Stomach smooth muscle (tissue), 2 donors: Measurements from ENCODE around the gene CPN2.

Experiments used
- H3K27ac ChIP-seq: one replicate; pipeline ENCODE4 v1.7.0; 2013; ENCODE audit warnings: mild to moderate bottlenecking, low read length, inconsistent platforms
- H3K27me3 ChIP-seq, 2 donors: one replicate each; pipeline ENCODE4 v1.7.0; 2013; ENCODE audit warnings: low read length in 2 of 2; ENCODE audit not compliant: insufficient read depth in 2 of 2, control insufficient read depth in 1 of 2
- H3K36me3 ChIP-seq, 2 donors: one replicate each; pipeline ENCODE4 v1.7.0; 2013; ENCODE audit warnings: low read length in 2 of 2; ENCODE audit not compliant: control insufficient read depth in 2 of 2, insufficient read depth in 2 of 2
- H3K4me1 ChIP-seq: one replicate; pipeline ENCODE4 v1.7.0; 2013; ENCODE audit warnings: low read length; ENCODE audit not compliant: control insufficient read depth, insufficient read depth
- H3K4me3 ChIP-seq, 2 donors: one replicate each; pipeline ENCODE4 v1.7.0; 2013; ENCODE audit warnings: low read length in 2 of 2
- H3K9ac ChIP-seq, 2 donors: one replicate each; pipeline ENCODE4 v1.7.0; 2013; ENCODE audit warnings: low read length in 2 of 2, mild to moderate bottlenecking in 1 of 2
- H3K9me3 ChIP-seq, 2 donors: one replicate each; pipeline ENCODE4 v1.7.0; 2013; ENCODE audit warnings: low read length in 2 of 2; ENCODE audit not compliant: control insufficient read depth in 2 of 2
- donor health status: healthy.
- donor health status: Pancreatic carcinoma.

Gene CPN2

GRCh38 chr3:194328942-194329582 is 22.1 kb downstream of the CPN2 start:
- no peaks in the 10 kb centered on the region for H3K36me3 ChIP-seq
- peaks cover 15% of the 10 kb centered on the region for H3K4me1 ChIP-seq

DNA sequence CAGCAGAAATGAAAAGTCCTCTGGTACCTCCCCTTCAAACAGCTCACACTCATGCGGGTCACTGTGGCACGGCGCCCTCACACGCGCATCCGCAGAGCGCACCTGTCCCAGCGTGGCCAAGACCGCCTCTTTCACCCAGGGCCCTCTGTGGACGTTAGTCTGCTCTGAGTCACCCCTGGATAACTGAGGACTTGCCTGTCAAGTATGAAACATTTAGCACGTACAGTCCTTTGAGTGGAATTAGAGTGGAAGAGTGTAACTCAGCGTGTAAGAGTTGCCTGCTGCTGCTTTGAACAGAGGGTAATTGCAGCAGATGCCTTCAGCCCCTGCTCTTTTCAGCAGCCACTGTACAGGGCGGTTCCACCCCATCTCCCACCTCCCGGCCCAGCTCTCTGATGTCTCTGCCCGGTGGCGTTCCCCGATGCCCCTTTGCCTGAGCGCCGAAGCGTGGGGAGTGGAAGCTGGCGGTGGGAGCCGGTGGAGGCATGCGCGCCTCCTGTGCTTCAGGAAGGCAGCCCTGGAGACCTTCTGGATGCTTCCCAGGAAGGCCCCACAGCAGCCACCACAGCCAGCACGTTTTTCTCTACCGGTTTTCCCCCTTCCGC is 23.0 kb downstream of the CPN2 start:
- no peaks in the 10 kb centered on the region for H3K9me3 ChIP-seq
- no peak overlapping the region for H3K4me3 ChIP-seq
- H3K27me3 ChIP-seq: peaks cover under 1 to 1% of the 10 kb centered on the region in 2 donors
- no peaks in the 10 kb centered on the region for H3K36me3 ChIP-seq
- H3K4me1 ChIP-seq: peaks cover 17% of the 10 kb centered on the region
- no peak overlapping the region for H3K9ac ChIP-seq
- no peak overlapping the region for H3K27ac ChIP-seq

More at GRCh38 chr3:194328942-194329582, 22.1 kb downstream of the CPN2 start:
- H3K9me3 ChIP-seq: no peaks in the 10 kb centered on the region
- peaks cover 3 to 5% of the 10 kb centered on the region in 2 donors for H3K27me3 ChIP-seq
- no peak overlapping the region for H3K9ac ChIP-seq
- H3K27ac ChIP-seq: no peak overlapping the region
- H3K4me3 ChIP-seq: no peak overlapping the region

- Histone ChIP-seq H3K9ac (no peak overlapping the region), H3K27ac (no peak overlapping the region), H3K36me3 (no peaks in the 10 kb centered on the region), H3K9me3 (no peaks in the 10 kb centered on the region), H3K4me3 (no peak overlapping the region), H3K27me3 (no peaks in the 10 kb centered on the region), H3K4me1 (peaks cover 16% of the 10 kb centered on the region)
Observed at GRCh38 chr3:194327218-194328052, 23.7 kb downstream of the CPN2 start.

- Histone ChIP-seq H3K4me1 (peaks cover 16% of the 10 kb centered on the region), H3K4me3 (no peak overlapping the region), H3K27me3 (no peaks in the 10 kb centered on the region), H3K9me3 (no peaks in the 10 kb centered on the region), H3K27ac (no peak overlapping the region), H3K9ac (no peak overlapping the region), H3K36me3 (no peaks in the 10 kb centered on the region)
Observed at GRCh38 chr3:194326968-194327217, 24.2 kb downstream of the CPN2 start.

DNA sequence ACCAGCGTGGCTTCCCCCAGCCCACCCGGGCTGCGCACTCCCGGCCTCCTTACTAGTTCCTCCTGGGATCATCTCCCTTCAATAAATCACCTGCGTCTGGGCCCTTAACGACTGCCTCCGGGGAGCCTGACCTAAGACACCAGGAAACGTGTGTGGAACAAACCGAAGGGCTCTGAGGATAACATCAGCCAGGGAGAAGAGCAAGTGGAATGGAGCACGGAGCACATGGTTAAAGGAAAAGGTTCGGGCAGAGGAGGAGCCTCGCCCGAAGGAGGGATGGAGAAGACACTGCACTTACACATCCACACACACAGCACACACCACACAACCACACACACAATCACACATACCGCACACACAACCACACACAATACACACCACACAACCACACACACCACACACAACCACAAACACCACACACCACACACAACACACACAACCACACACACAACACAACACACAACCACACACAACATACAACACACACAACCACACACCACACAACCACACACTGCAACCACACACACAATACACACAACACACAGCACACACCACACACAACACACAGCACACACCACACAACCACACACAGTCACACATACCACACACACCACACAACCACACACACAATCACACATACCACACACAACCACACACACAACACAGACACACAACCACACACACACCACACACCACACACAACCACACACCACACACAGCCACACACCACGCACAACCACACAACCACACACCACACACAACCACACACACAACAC is 24.7 kb downstream of the CPN2 start:
- Histone ChIP-seq H3K9me3 (no peaks in the 10 kb centered on the region), H3K36me3 (no peaks in the 10 kb centered on the region), H3K27ac (no peak overlapping the region), H3K4me1 (peaks cover 16% of the 10 kb centered on the region), H3K9ac (no peak overlapping the region), H3K27me3 (no peaks in the 10 kb centered on the region), H3K4me3 (no peak overlapping the region)

DNA sequence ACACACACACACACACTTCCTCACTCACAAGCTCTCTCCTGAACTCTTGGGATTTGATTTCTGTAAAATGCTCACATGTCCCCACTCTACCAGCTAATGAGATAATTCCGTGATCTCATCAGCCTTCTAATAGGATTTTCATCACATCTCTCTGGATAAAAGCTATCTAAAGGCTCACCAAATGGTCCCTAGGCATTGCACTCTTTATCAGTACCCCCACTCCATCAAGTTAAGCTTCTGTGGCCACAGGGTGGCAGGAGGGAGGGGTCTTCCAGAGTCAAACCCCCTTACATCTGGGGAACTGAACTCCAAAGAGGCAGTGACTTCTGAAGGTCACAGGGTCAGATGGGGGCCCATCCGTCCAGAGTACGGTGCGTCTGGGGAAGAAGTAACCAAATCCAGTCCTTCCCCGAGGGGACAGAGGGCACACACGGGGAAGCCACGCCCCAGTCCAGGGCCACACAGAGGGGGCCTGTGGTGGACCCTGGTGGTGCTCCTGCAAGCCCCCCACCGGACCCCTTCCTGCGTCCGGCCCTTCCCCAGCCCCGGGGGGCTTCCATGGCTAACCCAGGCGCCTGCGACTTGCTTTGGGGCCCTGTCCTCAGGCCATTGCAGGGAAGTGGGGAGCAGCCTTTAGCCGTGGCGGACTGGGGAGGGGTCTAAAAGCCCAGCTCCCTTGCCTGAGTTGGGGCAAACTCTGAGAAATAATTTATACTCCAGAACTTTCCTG is 25.5 kb downstream of the CPN2 start:
- Histone ChIP-seq H3K36me3 (no peaks in the 10 kb centered on the region), H3K27ac (no peak overlapping the region), H3K9ac (no peak overlapping the region), H3K4me1 (peaks cover 12% of the 10 kb centered on the region), H3K27me3 (no peaks in the 10 kb centered on the region), H3K9me3 (no peaks in the 10 kb centered on the region), H3K4me3 (no peak overlapping the region)

DNA sequence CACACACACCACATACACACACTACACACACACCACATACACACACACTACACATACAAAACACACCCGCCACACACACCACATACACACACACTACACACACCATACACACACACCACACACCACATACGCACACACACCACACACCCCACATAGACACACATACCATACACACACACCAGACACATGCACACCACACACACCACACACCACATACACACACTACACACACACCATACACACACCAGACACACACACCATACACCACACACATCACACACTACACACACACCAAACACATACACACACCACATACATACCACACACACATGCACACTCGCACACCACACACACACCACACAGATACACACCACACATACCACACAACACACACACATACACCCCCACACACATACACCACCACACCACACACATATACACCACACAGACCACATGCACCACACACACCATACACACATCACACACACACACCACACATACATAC is 26.3 kb downstream of the CPN2 start:
- H3K4me1 ChIP-seq: peaks cover 12% of the 10 kb centered on the region

GRCh38 chr3:194323785-194324735 is 27.1 kb downstream of the CPN2 start:
- H3K4me3 ChIP-seq: peak overlapping the region; percentile 72 to 74
- no peaks in the 10 kb centered on the region for H3K36me3 ChIP-seq
- H3K4me1 ChIP-seq: peaks cover 12% of the 10 kb centered on the region
- H3K9ac ChIP-seq: peak overlapping the region; percentile 47
- H3K27me3 ChIP-seq: no peaks in the 10 kb centered on the region
- peak overlapping the region; percentile 62 for H3K27ac ChIP-seq
- peaks cover 2 to 6% of the 10 kb centered on the region in 2 donors for H3K9me3 ChIP-seq

More for the DNA sequence above, 26.3 kb downstream of the CPN2 start:
- Histone ChIP-seq H3K4me3 (no peak overlapping the region), H3K9me3 (no peaks in the 10 kb centered on the region), H3K9ac (no peak overlapping the region), H3K27me3 (no peaks in the 10 kb centered on the region), H3K27ac (no peak overlapping the region), H3K36me3 (no peaks in the 10 kb centered on the region)

DNA sequence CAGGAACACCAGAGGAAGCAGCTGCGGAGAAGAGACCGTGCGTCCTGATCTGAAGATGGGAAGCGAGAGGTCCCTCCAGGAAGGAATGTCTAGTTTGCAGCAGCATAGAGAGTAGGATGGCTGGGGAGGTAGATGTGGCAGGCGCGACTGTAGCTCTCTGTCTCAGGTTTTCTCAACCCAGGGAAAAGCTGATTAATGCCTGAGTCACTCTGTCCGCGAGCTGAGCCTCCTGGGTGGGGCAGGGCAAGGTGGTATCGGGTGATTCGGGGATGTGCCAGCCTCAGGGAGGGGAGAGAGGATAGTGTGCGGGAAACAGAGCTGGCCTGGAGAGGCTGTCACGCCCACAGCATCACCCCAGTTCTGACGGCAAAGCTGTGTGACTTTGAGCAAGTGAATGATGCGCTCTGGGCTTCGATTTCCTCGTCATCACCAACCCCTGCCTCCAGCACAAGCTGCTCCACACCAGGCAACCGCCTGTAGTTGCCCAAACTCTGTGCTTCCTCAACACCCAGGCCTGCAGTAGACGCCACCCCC is 28.4 kb downstream of the CPN2 start:
- no peak overlapping the region for H3K4me3 ChIP-seq
- H3K4me1 ChIP-seq: peaks cover 12% of the 10 kb centered on the region
- H3K27me3 ChIP-seq: peaks cover 0 to 2% of the 10 kb centered on the region in 2 donors
- H3K9me3 ChIP-seq: peaks cover 2 to 7% of the 10 kb centered on the region in 2 donors
- H3K27ac ChIP-seq: no peak overlapping the region
- H3K36me3 ChIP-seq: no peaks in the 10 kb centered on the region
- no peak overlapping the region for H3K9ac ChIP-seq
